NCI-H345 (cell line): ENCODE data around the gene NAT8.
A peak's percentile ranks its signal among the peaks of the same experiment; 100 is the strongest.
"Not testable (repeated sequence)": the region's sequence is repeated elsewhere in the genome, so short reads cannot be mapped to it uniquely, and the experiment has no call there.

Experiments used
- DNase-seq: peaks from one replicate; lab custom pipeline; 2025; lab: John Stamatoyannopoulos, UW

Gene NAT8, protein sequence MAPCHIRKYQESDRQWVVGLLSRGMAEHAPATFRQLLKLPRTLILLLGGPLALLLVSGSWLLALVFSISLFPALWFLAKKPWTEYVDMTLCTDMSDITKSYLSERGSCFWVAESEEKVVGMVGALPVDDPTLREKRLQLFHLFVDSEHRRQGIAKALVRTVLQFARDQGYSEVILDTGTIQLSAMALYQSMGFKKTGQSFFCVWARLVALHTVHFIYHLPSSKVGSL

GRCh38 chr2:73642338-73643018 lies at the start of gene NAT8:
Gene NAT8 (minus strand): TSS chr2:73642422. CDS start chr2:73641628, 794 bp downstream.
- no peak for DNase-seq

DNA sequence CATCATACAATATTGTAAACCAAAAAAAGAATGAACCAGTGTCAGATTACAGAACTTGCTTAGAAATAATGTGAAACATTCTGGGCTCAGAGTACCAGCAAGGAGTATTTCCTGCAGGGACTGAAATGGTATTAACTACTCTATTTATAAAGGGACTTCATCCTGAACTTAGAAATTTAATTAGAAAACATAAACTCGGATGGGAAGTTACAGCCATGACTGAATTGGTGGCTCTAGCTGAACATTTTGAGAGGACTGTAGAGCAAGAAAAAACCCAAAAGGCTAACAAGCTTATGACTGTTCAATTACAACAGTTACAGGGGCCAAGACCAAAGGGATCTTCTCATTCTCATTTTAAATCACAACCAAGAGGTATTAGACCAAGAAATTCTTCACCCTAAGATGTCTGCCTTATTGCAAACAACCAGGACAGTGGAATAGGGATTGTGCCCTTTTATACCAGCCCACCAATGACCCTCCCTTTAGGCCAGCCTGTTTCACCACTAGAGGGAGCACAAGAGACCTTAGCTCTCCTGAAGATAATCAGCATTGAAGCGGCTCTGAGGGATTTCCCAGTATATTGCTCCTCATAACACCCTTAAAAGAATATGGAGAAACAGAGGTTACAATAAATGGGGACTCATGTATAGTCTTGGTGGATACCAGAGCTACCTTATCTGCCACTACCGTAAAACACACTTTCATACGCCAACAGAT lies 48.3 kb upstream of the NAT8 start:
- DNase-seq: peak; percentile 6

- DNase-seq: not testable (repeated sequence)
These were observed 46.3 kb upstream of the NAT8 start for GRCh38 chr2:73688494-73688893.

GRCh38 chr2:73685764-73686438 lies 43.7 kb upstream of the NAT8 start:
- DNase-seq: no peak

- DNase-seq: not testable (repeated sequence)
These were observed 42.7 kb upstream of the NAT8 start for GRCh38 chr2:73684905-73685304.

DNA sequence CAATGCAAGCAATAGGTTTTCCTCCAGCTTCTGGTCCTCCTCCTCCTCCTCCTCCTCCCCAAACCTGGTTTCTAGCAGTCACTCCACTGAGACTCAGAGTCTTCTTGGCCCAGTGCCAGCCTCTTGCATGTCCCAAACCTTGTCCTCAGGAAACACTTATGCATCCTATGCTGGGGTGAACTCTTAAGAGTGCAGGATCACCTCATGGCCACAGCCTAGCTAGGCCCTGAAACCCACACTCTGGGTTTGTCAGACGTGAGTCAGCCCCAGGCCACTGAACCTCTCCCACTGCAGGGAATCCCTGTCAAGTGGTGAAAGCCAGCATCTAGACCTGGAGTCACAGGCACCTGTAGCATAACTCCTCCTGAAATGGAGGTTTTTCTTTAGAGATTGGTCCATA lies 42.1 kb upstream of the NAT8 start:
- DNase-seq: not testable (repeated sequence)

- peak; percentile 17 for DNase-seq
These were observed 37.8 kb upstream of the NAT8 start for GRCh38 chr2:73679951-73680571.

DNA sequence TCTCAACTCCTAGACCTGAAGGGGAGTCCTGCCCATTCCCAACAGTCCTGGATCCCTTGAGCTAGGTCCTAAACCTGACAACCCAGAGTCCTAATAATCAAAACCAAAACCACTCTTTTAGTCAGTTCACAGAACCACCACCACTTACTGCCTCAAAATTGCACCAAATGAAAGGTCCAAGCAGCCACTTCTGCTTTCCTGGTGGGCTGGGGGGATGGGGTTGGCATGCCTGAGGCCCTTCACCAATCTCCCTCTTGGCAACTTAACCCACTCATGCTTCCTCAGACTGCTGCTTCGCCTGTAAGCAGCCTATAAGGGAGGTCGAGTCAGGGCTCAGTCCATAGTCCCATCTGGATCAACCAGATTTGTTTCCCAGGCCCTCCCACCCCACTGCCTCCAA lies 37.0 kb upstream of the NAT8 start:
- not testable (repeated sequence) for DNase-seq

- not testable (repeated sequence) for DNase-seq
These were observed 35.8 kb upstream of the NAT8 start for GRCh38 chr2:73678008-73678407.

GRCh38 chr2:73676211-73676610 lies 34.0 kb upstream of the NAT8 start:
- not testable (repeated sequence) for DNase-seq

- not testable (repeated sequence) for DNase-seq
These were observed 32.5 kb upstream of the NAT8 start for GRCh38 chr2:73674696-73675157.

DNA sequence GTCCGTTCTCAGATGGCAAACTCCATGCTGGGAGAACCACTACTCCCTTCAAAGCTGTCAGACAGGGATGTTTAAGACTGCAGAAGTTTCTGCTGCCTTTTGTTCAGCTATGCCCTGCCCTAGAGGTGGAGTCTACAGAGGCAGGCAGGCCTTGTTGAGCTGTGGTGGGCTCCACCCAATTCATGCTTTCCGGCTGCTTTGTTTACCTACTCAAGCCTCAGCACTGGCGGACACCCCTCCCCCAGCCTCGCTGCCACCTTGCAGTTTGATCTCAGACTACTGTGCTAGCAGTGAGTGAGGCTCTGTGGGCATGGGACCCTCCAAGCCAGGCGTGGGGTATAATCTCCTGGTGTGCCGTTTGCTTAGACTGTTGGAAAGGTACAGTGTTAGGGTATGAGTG lies 27.8 kb upstream of the NAT8 start:
- DNase-seq: not testable (repeated sequence)

DNA sequence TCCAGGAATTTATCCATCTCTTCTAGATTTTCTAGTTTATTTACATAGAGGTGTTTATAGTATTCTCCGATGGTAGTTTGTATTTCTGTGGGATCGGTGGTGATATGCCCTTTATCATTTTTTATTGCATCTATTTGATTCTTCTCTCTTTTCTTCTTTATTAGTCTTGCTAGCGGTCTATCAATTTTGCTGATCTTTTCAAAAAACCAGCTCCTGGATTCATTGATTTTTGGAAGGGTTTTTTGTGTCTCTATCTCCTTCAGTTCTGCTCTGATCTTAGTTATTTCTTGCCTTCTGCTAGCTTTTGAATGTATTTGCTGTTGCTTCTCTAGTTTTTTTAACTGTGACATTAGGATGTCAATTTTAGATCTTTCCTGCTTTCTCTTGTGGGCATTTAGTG lies 25.0 kb upstream of the NAT8 start:
- not testable (repeated sequence) for DNase-seq

DNA sequence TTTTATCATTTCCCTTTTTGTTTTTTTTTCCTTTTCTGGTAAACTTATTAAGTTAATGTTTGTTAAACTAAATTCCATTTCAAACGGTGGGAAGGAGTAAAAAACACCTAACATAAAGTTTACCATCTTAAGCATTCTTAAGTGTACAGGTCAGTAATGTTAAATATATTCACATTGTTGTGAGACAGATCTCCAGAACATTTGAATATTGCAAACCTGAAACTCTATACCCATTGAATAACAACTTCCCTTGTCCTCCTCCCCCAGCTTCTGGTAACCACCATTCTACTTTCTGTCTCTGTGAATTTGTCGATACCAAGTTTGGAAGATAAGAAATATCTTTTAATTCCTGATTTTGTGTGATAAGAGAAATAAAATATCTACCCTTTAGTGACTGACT lies 12.0 kb upstream of the NAT8 start:
- DNase-seq: no peak

GRCh38 chr2:73652348-73652747 lies 10.1 kb upstream of the NAT8 start:
- no peak for DNase-seq

DNA sequence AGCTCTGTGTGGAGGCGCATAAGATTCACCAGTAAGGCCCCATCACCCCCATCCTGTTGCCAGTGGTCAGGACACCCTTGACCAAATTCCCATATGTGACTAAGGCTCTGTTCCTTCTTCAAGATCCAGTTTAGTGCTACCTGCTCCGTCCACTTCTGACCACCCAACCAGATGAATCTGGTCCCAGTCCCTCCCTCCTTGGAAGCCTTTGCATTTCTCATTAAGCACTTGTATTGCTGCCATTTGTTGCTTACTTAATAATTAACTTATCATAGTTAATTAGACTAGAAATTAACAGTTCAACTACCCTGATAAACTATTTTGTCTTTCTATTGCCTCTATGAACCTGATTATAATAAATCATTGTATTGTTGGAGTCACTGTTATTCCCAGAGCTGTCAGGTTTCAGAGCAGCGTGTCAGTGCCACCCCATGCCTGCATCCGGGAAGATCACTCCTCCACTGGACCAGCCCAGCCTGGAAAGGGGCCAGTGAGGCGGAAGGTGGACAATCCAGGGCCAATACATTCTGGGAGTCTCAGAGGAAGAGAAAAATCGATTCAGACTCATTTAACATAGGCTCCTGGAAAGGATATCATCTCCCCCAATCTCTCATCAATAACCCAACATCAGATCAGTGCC lies 9.5 kb upstream of the NAT8 start:
- DNase-seq: no peak

DNA sequence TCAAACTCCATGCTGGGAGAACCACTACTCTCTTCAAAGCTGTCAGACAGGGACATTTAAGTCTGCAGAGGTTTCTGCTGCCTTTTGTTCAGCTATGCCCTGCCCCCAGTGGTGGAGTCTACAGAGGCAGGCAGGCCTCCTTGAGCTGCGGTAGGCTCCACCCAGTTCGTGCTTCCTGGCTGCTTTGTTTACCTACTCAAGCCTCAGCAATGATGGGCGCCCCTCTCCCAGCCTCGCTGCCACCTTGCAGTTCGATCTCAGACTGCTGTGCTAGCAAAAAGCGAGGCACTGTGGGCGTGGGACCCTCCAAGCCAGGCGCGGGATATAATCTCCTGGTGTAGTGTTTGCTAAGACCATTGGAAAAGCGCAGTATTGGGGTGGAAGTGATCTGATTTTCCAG lies 5.5 kb upstream of the NAT8 start:
- not testable (repeated sequence) for DNase-seq

DNA sequence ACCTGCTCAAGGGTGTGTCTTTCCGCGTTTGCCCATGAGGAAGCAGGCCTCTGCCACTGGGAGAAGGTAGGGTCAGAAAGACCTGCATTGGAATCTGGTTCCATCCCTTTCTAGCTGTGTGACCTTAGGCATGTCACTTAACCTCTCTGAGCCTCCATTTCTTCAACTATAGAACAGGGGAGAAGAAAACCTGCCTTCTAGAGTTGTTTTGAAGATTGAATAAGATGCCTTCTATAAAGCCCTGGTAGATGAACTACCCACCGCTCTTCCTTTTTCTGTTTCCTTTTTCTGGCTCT lies 507 bp downstream of the NAT8 start:
- no peak for DNase-seq

DNA sequence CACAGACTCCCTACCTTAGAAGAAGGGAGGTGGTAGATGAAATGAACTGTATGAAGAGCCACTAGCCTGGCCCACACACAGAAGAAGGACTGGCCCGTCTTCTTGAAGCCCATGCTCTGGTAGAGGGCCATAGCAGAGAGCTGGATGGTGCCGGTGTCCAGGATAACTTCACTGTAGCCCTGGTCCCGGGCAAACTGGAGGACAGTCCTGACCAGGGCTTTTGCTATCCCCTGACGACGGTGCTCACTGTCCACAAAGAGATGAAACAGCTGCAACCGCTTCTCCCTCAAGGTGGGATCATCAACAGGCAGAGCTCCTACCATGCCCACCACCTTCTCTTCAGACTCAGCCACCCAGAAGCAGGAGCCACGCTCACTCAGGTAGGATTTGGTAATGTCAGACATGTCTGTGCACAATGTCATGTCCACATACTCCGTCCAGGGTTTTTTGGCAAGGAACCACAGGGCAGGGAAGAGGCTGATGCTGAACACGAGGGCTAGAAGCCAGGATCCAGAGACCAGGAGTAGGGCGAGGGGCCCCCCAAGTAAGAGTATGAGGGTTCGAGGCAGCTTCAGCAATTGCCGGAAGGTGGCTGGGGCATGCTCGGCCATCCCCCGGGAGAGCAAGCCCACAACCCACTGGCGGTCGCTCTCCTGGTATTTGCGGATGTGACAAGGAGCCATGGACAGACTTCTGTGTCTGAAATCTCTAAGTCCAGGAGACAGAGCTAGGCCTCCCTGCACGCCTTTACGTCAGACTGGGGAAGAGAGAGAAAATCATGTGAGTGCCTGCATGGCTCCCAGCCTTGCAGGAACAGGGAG lies 1.1 kb downstream of the NAT8 start:
- no peak for DNase-seq

DNA sequence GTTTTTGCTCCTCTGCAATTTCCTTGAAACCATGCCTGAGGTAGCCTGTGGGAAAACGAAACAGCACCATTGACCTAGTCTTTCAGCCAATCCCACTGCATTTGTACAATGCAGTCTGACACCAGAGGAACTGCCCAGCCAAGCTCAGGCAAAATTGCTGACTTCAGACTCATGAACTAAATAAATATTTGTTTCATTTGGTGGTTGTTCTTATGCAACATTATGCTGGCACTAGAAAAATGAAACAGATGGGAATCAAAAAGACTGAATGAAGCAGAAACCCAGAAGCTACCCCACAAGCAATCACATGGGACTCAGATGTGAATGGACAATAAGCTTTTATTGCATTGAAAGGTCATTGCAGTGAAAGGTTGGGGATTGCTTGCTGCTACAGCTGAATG lies 1.7 kb downstream of the NAT8 start:
- DNase-seq: no peak

DNA sequence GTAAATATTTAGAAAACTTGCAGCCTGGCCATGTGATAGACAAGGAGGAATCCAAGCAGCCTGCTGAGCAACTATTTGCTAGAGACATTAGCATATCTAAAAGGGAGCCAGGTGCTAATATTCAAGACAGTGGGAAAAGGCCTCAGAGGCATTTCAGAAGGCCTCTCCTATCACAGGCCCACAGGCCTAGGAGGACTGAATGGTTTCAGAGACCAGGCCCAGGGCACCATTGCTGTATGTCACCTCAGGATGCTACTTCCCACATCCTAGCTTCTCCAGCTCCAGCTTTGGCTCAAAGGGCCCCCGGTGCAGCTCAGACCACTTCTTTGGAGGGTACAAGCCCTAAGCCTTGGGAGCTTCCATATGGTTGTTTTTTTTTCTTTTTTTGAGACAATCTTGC lies 3.8 kb downstream of the NAT8 start:
- DNase-seq: no peak
